Tibial nerve (tissue), 3 donors: ENCODE data around the gene PIK3IP1.

Experiments
- CTCF ChIP-seq, 5 experiments: fragments of 200-600 bp in 3 of 5; fragments of 450-650 bp in 2 of 5; sonication (generic) in 3 of 5; IDR thresholded peaks; one replicate each; pipeline ENCODE4 v1.5.1; 2016 to 2019; ENCODE audit warnings: antibody characterized with exemption in 5 of 5, mild to moderate bottlenecking in 3 of 5, moderate library complexity in 2 of 5
- POLR2A ChIP-seq, 2 donors: fragments of 450-650 bp; IDR thresholded peaks; one replicate each; pipeline ENCODE4 v1.6.1; 2017; ENCODE audit warnings: antibody characterized with exemption in 2 of 2, mild to moderate bottlenecking in 2 of 2, moderate library complexity in 2 of 2

GRCh38 chr22:31289344-31289743 is 2.9 kb downstream of the PIK3IP1 start:
- TF ChIP-seq POLR2A (IDR thresholded peaks at IDR 0.05) (no peak), CTCF (IDR thresholded peaks at IDR 0.05) (no peak)
